Stimulated activated CD4-positive, alpha-beta T cell treated with anti-CD3 and anti-CD28 coated beads, Interleukin-4, amount 100 ng/mL, for 24 hours (primary cell): ENCODE measurements around the gene TMEM184B.
"Not testable (repeated sequence)": the region's sequence is repeated elsewhere in the genome, so short reads cannot be mapped to it uniquely, and the experiment has no call there.

Experiments
- DNase-seq: peaks from one replicate; pipeline ENCODE4 v3.0.0-alpha.2; 2020

The TMEM184B gene

GRCh38 chr22:38246046-38246658 is 26.7 kb downstream of the TMEM184B start:
- DNase-seq: no peak

GRCh38 chr22:38244106-38244505 is 28.7 kb downstream of the TMEM184B start:
- no peak for DNase-seq

DNA sequence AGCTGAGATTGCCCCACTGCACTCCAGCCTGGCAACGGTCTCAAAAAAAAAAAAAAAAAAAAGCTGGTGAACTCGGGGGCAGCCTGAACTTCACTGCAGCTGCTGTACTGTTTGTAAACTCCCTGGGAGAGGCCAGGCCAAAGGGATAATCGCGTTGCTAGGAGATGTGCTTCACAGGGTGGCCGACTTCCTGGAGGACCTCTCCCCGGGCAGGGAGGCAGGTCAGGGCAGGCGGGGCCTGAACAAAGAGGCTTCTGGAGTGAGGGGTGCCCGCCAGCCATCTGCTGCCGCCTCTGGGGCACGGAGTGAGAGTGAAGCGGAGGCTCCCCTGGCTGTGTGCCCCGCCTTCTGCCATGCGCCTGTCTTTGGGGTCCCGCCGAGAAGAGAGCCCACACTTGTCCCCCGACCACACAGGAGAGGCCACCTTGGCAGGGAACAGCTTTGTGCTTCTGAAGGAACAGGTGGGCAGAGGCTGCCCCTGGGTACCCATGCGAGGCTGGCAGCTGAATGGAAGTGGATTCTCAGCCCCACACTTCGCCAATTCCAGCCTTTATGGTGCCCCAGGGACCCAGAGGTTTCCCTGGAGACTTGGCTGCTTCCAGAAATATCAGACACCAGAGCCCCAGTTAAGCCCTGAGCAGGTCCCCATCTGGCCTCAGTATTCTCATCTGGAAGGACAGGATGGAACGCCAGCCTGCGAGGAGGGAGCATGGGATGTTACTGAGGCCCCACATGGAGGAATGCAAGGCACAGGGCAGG is 29.6 kb downstream of the TMEM184B start:
- DNase-seq: no peak

GRCh38 chr22:38240734-38241252 is 32.0 kb downstream of the TMEM184B start:
- DNase-seq: no peak

DNA sequence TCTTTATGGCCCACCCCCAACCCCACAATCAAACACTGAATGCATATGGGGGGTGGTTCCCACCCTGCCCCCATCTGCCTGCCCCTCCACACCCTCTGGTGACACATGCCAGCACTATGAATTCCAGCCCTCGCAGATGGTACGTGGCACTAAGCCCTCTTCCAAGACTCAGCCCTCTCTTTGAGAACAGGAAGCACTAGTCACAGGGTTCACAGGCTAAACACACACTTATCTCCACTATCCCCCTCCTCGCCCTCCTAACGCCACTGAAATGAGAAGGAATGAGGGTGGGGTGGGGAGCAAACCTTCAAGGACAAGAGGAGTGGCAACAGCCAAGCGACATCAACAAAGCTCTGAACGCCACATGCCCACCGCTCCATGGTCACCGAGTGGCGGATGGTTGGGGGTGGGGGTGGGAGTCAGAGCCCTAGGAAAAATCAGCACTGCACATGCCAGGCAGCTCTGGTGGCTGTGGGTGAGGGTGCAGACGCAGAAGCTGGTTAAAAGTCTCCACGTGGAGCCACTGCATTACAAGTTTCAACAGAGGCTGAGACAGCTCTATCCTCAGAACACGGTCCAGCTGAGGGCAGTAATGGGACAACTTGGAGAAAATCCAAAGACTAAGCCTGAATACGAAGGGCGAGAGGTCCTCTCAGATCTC is 33.6 kb downstream of the TMEM184B start:
- no peak for DNase-seq

DNA sequence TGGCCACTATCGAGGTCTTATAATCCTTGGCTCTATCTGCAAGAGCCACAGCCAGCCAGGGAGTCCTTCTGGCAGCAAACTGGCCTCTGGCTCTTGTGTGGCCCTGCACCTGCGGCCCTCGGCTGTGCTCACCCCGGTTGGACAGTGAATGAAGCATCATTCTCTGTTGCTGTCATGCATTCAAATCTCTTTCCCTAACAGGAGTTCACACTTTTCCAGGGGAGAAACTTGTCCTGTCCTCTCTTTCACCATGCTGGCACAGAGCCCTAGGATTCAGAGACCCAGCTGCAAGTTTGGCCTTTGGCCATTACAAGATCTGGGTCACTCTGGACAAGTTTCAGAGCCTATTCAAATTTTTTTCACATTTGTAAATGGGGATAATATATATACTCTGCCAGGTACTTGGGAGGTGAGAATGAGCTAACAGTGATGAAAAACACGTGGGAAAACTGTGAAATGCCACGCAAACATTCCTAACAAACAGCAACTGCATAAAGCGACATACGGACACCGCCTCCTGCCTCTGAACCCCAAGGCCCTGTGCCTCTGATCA is 34.2 kb downstream of the TMEM184B start:
- DNase-seq: no peak

GRCh38 chr22:38236786-38237185 is 36.0 kb downstream of the TMEM184B start:
- no peak for DNase-seq

- no peak for DNase-seq
Observed at GRCh38 chr22:38235240-38235850, 37.5 kb downstream of the TMEM184B start.

GRCh38 chr22:38233856-38234255 is 39.0 kb downstream of the TMEM184B start:
- not testable (repeated sequence) for DNase-seq

- no peak for DNase-seq
Observed at GRCh38 chr22:38233427-38233826, 39.4 kb downstream of the TMEM184B start.

GRCh38 chr22:38232196-38232595 is 40.6 kb downstream of the TMEM184B start:
- no peak for DNase-seq

DNA sequence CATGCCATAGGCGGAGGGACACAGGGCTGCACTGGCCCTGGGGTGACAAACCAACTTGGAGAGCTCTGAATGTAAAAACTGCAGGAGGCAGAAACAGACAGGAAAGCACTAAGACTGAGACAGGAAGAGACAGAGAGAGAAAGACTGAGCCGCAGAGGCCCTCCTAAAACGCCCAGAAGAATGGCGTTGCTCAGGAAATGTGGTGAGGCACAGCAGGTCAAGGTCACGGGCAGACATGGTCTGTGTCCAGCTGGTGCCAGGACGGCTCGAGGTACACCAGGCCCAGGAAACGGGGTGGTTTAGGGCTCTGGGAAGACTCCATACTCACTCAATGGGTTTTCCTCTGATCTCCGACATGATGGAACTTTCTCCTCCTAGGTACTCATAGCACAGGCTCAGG is 41.9 kb downstream of the TMEM184B start:
- no peak for DNase-seq

DNA sequence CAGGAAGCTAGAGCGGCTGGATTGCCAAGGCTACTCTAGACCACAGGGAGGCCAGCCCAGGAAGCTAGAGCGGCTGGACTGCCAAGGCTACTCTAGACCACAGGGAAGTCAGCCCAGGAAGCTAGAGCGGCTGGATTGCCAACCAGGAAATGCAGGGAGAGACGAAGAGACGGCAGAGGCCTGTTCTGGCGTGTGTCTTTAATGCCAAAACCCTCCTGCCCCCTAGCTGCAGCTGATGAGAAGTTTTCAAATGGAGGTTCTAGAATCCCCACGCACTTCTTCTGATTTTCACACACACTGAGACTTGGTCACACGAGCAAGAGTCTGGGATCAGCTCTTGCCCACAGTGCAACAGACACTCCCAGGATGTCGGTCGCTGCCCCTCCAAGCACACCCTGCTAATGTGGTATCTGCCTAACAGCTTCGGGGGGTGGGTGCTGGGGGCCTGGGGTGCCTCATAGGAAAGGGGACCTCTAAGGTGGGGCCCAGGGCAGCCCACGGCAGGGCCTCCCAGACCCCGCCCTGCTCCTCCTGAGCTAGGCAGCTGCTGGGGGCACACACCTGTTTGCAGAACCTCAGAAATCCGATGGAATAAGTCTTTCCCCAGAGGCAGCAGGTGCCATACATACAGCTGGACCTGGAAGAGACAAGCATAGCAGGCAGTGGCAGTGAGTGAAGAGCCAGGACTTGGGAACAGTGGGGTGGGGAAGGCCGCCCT is 42.5 kb downstream of the TMEM184B start:
- DNase-seq: peak; percentile 46

DNA sequence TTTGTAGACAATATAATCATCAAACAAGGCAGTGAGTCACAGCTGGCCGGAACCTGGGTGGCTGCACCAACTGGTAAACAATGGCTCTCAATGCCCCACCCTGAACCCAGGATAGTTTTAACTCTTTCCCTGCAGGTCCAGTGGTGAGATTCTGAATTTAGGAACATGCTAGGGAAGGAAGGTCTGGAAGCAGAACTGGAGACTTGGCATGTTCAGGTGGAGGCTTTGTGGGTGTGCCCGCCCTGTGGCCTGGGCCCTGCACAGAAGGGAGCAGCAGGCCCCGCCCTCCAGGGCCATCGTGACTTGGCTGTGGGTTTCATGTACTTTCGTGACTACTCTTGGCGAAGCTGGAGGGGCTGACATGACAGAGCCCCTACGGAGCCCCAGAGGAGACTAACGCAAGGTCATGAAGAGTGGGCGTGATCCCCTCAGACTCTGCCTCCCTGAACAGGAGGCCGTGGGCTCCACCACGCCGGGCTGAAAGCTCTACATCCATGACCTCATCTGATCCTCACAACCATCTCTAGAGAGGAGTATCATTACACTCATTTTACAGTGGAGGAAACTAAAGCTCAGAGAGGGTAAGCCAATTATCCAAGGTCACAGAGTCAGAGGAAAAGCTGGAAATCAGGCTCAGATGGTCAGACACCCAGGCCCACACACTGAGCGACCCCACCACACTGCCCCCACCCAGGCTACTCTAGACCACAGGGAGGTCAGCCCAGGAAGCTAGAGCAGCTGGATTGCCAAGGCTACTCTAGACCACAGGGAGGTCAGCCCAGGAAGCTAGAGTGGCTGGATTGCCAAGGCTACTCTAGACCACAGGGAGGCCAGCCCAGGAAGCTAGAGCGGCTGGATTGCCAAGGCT is 43.7 kb downstream of the TMEM184B start:
- no peak for DNase-seq

DNA sequence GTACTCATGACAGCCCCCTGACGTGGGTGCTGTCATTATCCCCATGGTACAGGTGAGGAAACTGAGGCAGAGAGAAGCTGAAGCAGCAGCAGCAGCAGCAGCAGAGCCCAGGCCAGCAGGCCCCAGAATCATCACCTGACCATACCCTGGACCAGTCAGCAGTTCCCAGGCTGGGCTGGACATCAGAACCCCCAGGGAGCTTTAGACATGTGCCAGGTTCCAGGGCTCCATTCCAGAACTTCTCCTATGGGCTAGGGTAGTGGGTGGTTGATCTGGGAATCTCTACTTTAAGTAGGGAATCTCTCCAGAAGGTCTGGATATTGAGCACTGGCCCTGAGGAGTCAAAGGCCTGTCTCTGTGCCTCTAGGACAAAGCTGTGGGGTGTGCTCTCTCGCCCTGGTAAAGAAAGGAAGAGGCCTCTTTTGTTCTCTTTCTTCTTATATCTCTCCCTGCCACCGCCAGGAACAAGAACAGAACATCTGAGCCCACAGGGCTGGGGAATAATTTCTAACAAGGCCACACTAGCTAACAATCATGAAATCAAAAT is 44.4 kb downstream of the TMEM184B start:
- DNase-seq: no peak

GRCh38 chr22:38226853-38227649 is 45.8 kb downstream of the TMEM184B start:
- DNase-seq: no peak

DNA sequence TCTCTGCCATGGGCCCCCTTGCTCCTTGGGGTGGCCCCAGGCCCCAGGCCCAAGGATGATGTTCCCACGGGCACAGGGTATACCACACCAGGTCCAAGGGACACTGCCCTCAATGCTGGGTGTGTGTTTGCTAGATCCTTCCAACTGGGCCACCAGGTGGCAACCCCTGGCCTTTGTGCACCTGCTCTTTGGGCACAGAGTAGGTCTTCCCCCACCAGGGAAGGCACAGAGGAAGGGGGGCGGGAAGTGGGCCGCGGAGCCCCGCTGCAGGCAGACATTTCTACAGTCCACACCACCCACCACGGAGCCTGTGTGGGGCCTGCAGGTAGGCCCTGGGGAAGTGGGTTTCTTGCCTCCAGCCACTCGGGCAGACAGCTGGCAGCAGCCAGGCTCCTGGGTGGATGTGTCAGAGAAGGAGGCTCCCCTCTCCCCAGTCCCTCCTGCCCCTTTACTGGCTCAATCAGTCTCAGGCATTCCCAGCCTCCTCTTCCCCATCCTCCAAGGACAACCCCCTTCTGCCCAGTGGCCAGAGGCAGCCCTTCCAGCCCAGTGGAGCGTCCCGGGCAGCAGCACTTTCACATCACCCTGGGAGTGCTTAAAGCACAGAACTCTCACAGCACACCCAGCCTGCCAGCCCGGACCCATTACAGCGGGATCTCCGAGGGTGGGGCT is 49.4 kb downstream of the TMEM184B start:
- DNase-seq: no peak

- DNase-seq: no peak
Observed at GRCh38 chr22:38222797-38223119, 50.1 kb downstream of the TMEM184B start.

DNA sequence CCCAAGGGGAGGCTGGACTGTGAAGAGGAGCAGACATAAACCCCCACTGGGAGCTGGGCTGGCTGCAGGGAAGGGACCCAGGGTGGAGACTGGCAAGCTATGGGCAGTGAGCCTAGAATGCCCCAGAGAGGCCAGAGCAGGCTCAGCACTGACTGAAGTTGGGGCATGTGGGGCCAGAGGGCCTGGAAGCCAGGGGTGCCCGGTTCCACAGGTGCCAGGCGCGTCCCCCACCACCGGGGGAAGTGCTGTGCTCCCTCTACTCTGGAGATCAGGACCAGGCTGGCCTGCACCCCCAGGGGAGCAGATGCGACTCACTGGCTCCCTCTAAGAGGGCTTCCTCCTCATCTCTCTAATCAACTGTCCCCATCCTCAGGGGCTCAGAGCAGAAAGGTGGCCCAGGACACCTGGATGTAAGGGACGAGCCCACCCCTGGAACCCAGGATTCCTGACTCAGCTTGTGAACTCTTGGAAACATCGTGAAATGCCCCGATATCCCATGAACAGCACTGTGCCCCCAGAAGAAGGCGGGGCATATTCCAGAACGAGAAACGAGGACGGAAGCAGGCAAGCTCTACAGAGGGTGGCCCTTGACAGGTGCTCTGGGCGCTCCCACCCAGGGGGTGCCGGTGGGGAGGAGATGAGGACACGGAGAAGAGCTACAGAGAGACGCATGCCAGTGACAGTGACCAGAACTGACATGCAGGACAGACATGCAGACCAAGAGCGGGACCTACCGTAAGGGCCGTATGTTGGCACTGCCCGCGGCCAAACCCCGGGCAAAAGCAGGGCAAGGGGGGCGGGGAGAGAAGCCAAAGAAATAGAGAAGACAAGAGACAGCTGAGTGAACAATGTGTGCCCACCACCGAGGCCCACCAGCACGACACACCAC is 50.7 kb downstream of the TMEM184B start:
- DNase-seq: no peak
